B cell (primary cell): ENCODE results near the gene EIF3B. TPM values are rescaled to one million over a fixed set of nuclear protein-coding genes. Genes with fewer than 3 reads are reported as not detected.

Experiments
- ATAC-seq: fragments of 200-7000 bp; cut with Tn5 transposase; one replicate; pipeline ENCODE4 v1.10.0; 2021; ENCODE audit warnings: low read depth, mild to moderate bottlenecking, moderate number of reproducible peaks, moderate library complexity
- CTCF ChIA-PET: fragments of 350-600 bp; sonication (Branson Sonifier 250); formaldehyde crosslinking; loops from one replicate; lab custom pipeline; 2021; ENCODE audit warnings: antibody characterized with exemption, inconsistent platforms; lab: Charles Lee
- POLR2A ChIA-PET: fragments of 350-600 bp; sonication (Branson Sonifier 250); formaldehyde crosslinking; loops from one replicate; lab custom pipeline; 2021; ENCODE audit warnings: antibody characterized with exemption; lab: Charles Lee
- DNase-seq: peaks from one replicate; pipeline ENCODE4 v3.0.0; 2013
- H2AFZ ChIP-seq: 2 replicates; pipeline ENCODE4 v1.6.1; 2012; ENCODE audit warnings: mild to moderate bottlenecking, low read depth, low read length; ENCODE audit not compliant: insufficient read depth, poor library complexity, severe bottlenecking
- H3K27ac ChIP-seq, 2 donors: 1 replicate in 1 of 2; 2 replicates in 1 of 2; pipeline ENCODE4 v1.5.1; 2012 to 2013; ENCODE audit warnings: low read length in 2 of 2, mild to moderate bottlenecking in 2 of 2, moderate library complexity in 1 of 2
- H3K27me3 ChIP-seq, 4 experiments: fragments of 200-600 bp in 1 of 4; sonication (generic) in 1 of 4; replicated peaks in 1 of 4; 1 replicate in 2 of 4; 2 replicates in 2 of 4; pipeline versions ENCODE4 v1.6.1 to v1.7.0; 2013 to 2016; ENCODE audit warnings: low read length in 3 of 4, mild to moderate bottlenecking in 2 of 4, mixed read lengths in 1 of 4, moderate library complexity in 1 of 4; ENCODE audit not compliant: insufficient read depth in 4 of 4, control insufficient read depth in 3 of 4; ENCODE audit errors: control extremely low read depth in 1 of 4
- H3K36me3 ChIP-seq, 2 experiments: replicated peaks in 1 of 2; 1 replicate in 1 of 2; 2 replicates in 1 of 2; pipeline versions ENCODE4 v1.6.1 to v1.7.1; 2013; ENCODE audit warnings: low read length in 1 of 2; ENCODE audit not compliant: insufficient read depth in 2 of 2, control insufficient read depth in 1 of 2; ENCODE audit errors: control extremely low read depth in 1 of 2, extremely low read depth in 1 of 2
- H3K4me1 ChIP-seq, 2 donors: fragments of 200-600 bp in 1 of 2; sonication (generic) in 1 of 2; 1 replicate in 1 of 2; 2 replicates in 1 of 2; pipeline versions ENCODE4 v1.5.1 to v1.6.1; 2013 to 2017; ENCODE audit warnings: low read length in 2 of 2; ENCODE audit not compliant: control insufficient read depth in 2 of 2, insufficient read depth in 2 of 2
- H3K4me2 ChIP-seq: replicated peaks from 2 replicates; pipeline ENCODE3; 2012; ENCODE audit warnings: mild to moderate bottlenecking, low read depth, low read length; ENCODE audit not compliant: poor library complexity, severe bottlenecking
- H3K4me3 ChIP-seq, 5 experiments: fragments of 200-600 bp in 1 of 5; sonication (generic) in 1 of 5; 1 replicate in 3 of 5; 2 replicates in 2 of 5; pipeline versions ENCODE4 v1.5.1 to v1.7.0; 2011 to 2016; ENCODE audit warnings: low read length in 4 of 5, mild to moderate bottlenecking in 4 of 5, low read depth in 2 of 5, control low read depth in 1 of 5, moderate library complexity in 1 of 5; ENCODE audit not compliant: insufficient read depth in 1 of 5; ENCODE audit errors: control extremely low read depth in 1 of 5, extremely low read depth in 1 of 5
- H3K79me2 ChIP-seq: fragments of 200-600 bp; sonication (generic); one replicate; pipeline ENCODE4 v1.6.0; 2016; ENCODE audit warnings: low read length; ENCODE audit not compliant: control insufficient read depth, insufficient read depth
- H3K9ac ChIP-seq: fragments of 200-600 bp; sonication (generic); 2 replicates; pipeline ENCODE4 v1.6.1; 2017; ENCODE audit warnings: mild to moderate bottlenecking, low read length, moderate library complexity
- H3K9me3 ChIP-seq, 3 donors: one replicate each; pipeline versions ENCODE4 v1.6.1 to v1.7.1; 2013; ENCODE audit warnings: low read length in 2 of 3; ENCODE audit not compliant: control insufficient read depth in 2 of 3, insufficient read depth in 1 of 3; ENCODE audit errors: control extremely low read depth in 1 of 3
- H4K20me1 ChIP-seq: 2 replicates; pipeline ENCODE4 v1.6.0; 2012; ENCODE audit warnings: mild to moderate bottlenecking, low read length; ENCODE audit not compliant: insufficient read depth, control insufficient read depth, poor library complexity, severe bottlenecking
- H3K27ac Mint-ChIP-seq: one replicate; pipeline ENCODE4 v1.8.0; 2021; ENCODE audit warnings: mixed read lengths
- H3K27me3 Mint-ChIP-seq: one replicate; pipeline ENCODE4 v1.8.0; 2021; ENCODE audit warnings: mixed read lengths
- H3K4me1 Mint-ChIP-seq: one replicate; pipeline ENCODE4 v1.8.0; 2021; ENCODE audit warnings: mixed read lengths
- H3K4me3 Mint-ChIP-seq: one replicate; pipeline ENCODE4 v1.8.0; 2021; ENCODE audit warnings: mixed read lengths
- H3K9me3 Mint-ChIP-seq: one replicate; pipeline ENCODE4 v1.8.0; 2022; ENCODE audit warnings: mixed read lengths; ENCODE audit not compliant: insufficient read depth
- EZH2 ChIP-seq: IDR thresholded peaks from 2 replicates; pipeline ENCODE4 v1.6.1; 2012; ENCODE audit warnings: borderline replicate concordance, low read depth, mild to moderate bottlenecking, moderate library complexity, low read length; ENCODE audit not compliant: insufficient read depth, poor library complexity, severe bottlenecking
- WGBS: methylation state at CpG from one replicate; pipeline ENCODE4 v1.1.5; 2013; ENCODE audit warnings: missing lambda C conversion rate; ENCODE audit not compliant: insufficient coverage; 5-methylcytosine and 5-hydroxymethylcytosine counted together
- intact Hi-C: fragments of 100-400 bp; cut with micrococcal nuclease; formaldehyde crosslinking; loops from one replicate; pipeline ENCODE4 v1.10.0; 2022
- polyA plus RNA-seq: library from polyadenylated mRNA; depleted of rRNA; stranded (reverse); fragments of >200 nt; gene quantifications from 2 replicates; pipeline ENCODE4 v1.2.3, GENCODE V29; 2012
- total RNA-seq, 2 donors: library from RNA; stranded (reverse); fragments of 120-200 nt in 1 of 2; gene quantifications; 1 replicate in 1 of 2; 2 replicates in 1 of 2; pipeline versions ENCODE4 v1.2.3 to v1.2.4, GENCODE V29; 2013 to 2022
- TF ChIP-seq, protein P1 (sequence below): fragments of 200-600 bp; IDR thresholded peaks from one replicate; pipeline ENCODE4 v1.8.0; 2022; ENCODE audit warnings: antibody characterized with exemption, mild to moderate bottlenecking

The EIF3B gene
- total and polyA plus RNA-seq, 2 donors (not counting 1 experiment from before 2014, with no cell fraction given): 69.3 to 152 TPM

DNA sequence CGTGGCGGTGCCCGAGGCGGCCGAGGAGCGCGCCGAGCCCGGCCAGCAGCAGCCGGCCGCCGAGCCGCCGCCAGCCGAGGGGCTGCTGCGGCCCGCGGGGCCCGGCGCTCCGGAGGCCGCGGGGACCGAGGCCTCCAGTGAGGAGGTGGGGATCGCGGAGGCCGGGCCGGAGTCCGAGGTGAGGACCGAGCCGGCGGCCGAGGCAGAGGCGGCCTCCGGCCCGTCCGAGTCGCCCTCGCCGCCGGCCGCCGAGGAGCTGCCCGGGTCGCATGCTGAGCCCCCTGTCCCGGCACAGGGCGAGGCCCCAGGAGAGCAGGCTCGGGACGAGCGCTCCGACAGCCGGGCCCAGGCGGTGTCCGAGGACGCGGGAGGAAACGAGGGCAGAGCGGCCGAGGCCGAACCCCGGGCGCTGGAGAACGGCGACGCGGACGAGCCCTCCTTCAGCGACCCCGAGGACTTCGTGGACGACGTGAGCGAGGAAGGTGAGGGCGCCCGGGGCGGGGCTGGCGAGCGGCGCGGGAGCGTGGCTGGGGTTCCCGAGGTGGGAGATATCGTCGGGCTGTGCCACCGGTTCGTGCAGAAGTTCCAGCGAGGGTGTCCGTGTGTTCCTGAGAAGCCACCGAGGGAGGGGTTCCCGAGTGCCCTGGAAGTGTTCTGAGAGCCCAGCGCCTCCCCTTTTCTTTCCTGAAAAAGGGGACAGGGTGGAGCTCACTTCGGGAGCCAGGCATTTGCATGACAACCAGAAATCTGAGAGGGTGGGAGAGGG is 495 bp downstream of the EIF3B start:
- intact Hi-C loops: loop anchor here (1.0 to 2.0 kb wide), 5 partner anchors 41 to 336 kb away; partner anchors contain the start of genes CHST12 and SNX8

More for the DNA sequence above, 495 bp downstream of the EIF3B start:
- peaks cover 1 to 22% of the 10 kb centered on the region in 2 experiments for H3K36me3 ChIP-seq
- WGBS: under 1% methylated on average over 91 of the region's 92 CpGs
- peak overlapping the region; percentile 55 to 94 (median 72) for H3K4me3 ChIP-seq
- Mint-ChIP-seq H3K27ac (peak overlapping the region; percentile 100), H3K4me1 (peaks cover 36% of the 10 kb centered on the region), H3K4me3 (peak overlapping the region; percentile 94), H3K27me3 (no peaks in the 10 kb centered on the region), H3K9me3 (no peaks in the 10 kb centered on the region)
- H3K4me1 ChIP-seq: peaks cover 21 to 27% of the 10 kb centered on the region in 2 donors
- TF ChIP-seq, protein P1, sequence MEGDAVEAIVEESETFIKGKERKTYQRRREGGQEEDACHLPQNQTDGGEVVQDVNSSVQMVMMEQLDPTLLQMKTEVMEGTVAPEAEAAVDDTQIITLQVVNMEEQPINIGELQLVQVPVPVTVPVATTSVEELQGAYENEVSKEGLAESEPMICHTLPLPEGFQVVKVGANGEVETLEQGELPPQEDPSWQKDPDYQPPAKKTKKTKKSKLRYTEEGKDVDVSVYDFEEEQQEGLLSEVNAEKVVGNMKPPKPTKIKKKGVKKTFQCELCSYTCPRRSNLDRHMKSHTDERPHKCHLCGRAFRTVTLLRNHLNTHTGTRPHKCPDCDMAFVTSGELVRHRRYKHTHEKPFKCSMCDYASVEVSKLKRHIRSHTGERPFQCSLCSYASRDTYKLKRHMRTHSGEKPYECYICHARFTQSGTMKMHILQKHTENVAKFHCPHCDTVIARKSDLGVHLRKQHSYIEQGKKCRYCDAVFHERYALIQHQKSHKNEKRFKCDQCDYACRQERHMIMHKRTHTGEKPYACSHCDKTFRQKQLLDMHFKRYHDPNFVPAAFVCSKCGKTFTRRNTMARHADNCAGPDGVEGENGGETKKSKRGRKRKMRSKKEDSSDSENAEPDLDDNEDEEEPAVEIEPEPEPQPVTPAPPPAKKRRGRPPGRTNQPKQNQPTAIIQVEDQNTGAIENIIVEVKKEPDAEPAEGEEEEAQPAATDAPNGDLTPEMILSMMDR: no peak
- no peak for TF ChIP-seq EZH2
- H3K9ac ChIP-seq: peak overlapping the region; percentile 98
- no peaks in the 10 kb centered on the region for H3K9me3 ChIP-seq
- H3K4me2 ChIP-seq: peak overlapping the region; percentile 98
- ChIA-PET CTCF (interaction anchor here (0.7 to 2.1 kb wide), 6 partner anchors 106 to 785 kb away, joined by 3 to 10 read pairs (median 4); no protein-coding TSS in a partner anchor), POLR2A (interaction anchor here (0.9 to 1.5 kb wide), 4 partner anchors 43 to 283 kb away, joined by 3 to 6 read pairs (median 4); no protein-coding TSS in a partner anchor)
- DNase-seq (no peak), ATAC-seq (no peak)
- H2AFZ ChIP-seq: peak overlapping the region; percentile 99
- peaks cover 64% of the 10 kb centered on the region for H3K79me2 ChIP-seq
- H4K20me1 ChIP-seq: peaks cover 51% of the 10 kb centered on the region
- peak overlapping the region in 1 of 2 donors; percentile 100 for H3K27ac ChIP-seq
- no peaks in the 10 kb centered on the region for H3K27me3 ChIP-seq
